Measurements from ENCODE around the gene TMBIM1.
"Not testable (repeated sequence)": the region's sequence is repeated elsewhere in the genome, so short reads cannot be mapped to it uniquely, and the experiment has no call there.

TMBIM1 gene

DNA sequence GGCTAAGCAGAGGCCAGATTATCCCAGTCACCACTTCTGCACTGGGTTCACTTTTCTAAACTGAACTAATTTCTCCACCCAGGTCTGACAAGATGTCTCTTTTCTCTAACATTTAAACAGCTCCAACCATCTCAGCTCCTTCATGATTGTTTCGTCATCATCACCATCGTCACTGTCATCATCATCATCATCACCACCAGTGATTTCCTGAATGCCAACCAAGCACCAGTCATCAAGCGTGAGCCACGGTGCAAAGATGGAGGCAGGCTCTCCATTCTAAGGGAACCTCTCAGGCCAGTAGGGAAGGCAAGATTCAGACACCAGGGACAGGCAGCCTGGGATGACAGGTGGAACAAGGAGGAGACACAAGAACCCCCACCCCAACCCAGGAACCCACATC is 25.5 kb upstream of the TMBIM1 start:
- no peaks in the 10 kb centered on the region for H3K9me2 ChIP-seq (replicated peaks; ENCODE audit: control insufficient read depth, low read length)
- no peak for TF ChIP-seq EZH2phosphoT487 (IDR thresholded peaks at IDR 0.05; ENCODE audit: borderline replicate concordance, low read length)
- TF ChIP-seq, protein P1, sequence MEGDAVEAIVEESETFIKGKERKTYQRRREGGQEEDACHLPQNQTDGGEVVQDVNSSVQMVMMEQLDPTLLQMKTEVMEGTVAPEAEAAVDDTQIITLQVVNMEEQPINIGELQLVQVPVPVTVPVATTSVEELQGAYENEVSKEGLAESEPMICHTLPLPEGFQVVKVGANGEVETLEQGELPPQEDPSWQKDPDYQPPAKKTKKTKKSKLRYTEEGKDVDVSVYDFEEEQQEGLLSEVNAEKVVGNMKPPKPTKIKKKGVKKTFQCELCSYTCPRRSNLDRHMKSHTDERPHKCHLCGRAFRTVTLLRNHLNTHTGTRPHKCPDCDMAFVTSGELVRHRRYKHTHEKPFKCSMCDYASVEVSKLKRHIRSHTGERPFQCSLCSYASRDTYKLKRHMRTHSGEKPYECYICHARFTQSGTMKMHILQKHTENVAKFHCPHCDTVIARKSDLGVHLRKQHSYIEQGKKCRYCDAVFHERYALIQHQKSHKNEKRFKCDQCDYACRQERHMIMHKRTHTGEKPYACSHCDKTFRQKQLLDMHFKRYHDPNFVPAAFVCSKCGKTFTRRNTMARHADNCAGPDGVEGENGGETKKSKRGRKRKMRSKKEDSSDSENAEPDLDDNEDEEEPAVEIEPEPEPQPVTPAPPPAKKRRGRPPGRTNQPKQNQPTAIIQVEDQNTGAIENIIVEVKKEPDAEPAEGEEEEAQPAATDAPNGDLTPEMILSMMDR (IDR thresholded peaks at IDR 0.05; ENCODE audit: low read depth, low read length, poor library complexity, severe bottlenecking), result no peak
- no peaks in the 10 kb centered on the region for H4K20me1 ChIP-seq (ENCODE audit: control insufficient read depth, insufficient read depth, low read depth, low read length)
- H3K79me2 ChIP-seq (ENCODE audit: control insufficient read depth, low read length), result no peaks in the 10 kb centered on the region
- H3K4me3 ChIP-seq (ENCODE audit: low read length), result no peak overlapping the region
- peaks cover 6% of the 10 kb centered on the region for H3F3A ChIP-seq (ENCODE audit: control insufficient read depth, insufficient read depth)
- H3K27ac ChIP-seq (ENCODE audit: low read depth, low read length), result no peak overlapping the region
- no peaks in the 10 kb centered on the region for H3K9me3 ChIP-seq (ENCODE audit: control insufficient read depth, insufficient read depth, low read length)
- H3K4me1 ChIP-seq (ENCODE audit: control insufficient read depth, low read length), result peaks cover 41% of the 10 kb centered on the region
- H3K36me3 ChIP-seq (ENCODE audit: control insufficient read depth, low read length), result no peaks in the 10 kb centered on the region
- no peak overlapping the region for H3K4me2 ChIP-seq (ENCODE audit: low read length)
- H3K27me3 ChIP-seq (ENCODE audit: control insufficient read depth, low read length), result no peaks in the 10 kb centered on the region

DNA sequence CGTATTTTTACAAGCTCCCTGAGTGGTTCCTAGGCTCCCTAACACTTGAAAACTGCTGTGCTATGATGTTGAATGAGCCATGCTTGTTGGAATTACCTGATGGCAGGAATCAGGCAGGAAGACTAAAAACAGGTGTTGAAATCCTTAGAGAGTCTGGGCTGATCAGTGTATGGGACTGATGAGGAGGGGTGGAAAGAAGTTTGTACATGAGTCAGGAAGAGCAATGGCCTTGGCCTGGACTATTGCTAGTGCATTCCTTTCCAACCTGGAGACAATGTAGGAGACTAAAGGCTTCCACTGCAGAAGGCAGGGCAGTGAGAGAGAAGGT is 25.0 kb upstream of the TMBIM1 start:
- no peak overlapping the region for H3K4me3 ChIP-seq (ENCODE audit: low read length)
- no peaks in the 10 kb centered on the region for H3K36me3 ChIP-seq (ENCODE audit: control insufficient read depth, low read length)
- H3K4me1 ChIP-seq (ENCODE audit: control insufficient read depth, low read length), result peaks cover 35% of the 10 kb centered on the region
- no peak overlapping the region for H3K4me2 ChIP-seq (ENCODE audit: low read length)
- H4K20me1 ChIP-seq (ENCODE audit: control insufficient read depth, insufficient read depth, low read depth, low read length), result no peaks in the 10 kb centered on the region
- no peaks in the 10 kb centered on the region for H3K9me2 ChIP-seq (replicated peaks; ENCODE audit: control insufficient read depth, low read length)
- no peaks in the 10 kb centered on the region for H3K27me3 ChIP-seq (ENCODE audit: control insufficient read depth, low read length)
- H3K27ac ChIP-seq (ENCODE audit: low read depth, low read length), result no peak overlapping the region
- H3K9me3 ChIP-seq (ENCODE audit: control insufficient read depth, insufficient read depth, low read length), result no peaks in the 10 kb centered on the region
- H3K79me2 ChIP-seq (ENCODE audit: control insufficient read depth, low read length), result no peaks in the 10 kb centered on the region
- peaks cover 6% of the 10 kb centered on the region for H3F3A ChIP-seq (ENCODE audit: control insufficient read depth, insufficient read depth)
- TF ChIP-seq, protein P1 (IDR thresholded peaks at IDR 0.05; ENCODE audit: low read depth, low read length, poor library complexity, severe bottlenecking), result no peak
- no peak for TF ChIP-seq EZH2phosphoT487 (IDR thresholded peaks at IDR 0.05; ENCODE audit: borderline replicate concordance, low read length)

DNA sequence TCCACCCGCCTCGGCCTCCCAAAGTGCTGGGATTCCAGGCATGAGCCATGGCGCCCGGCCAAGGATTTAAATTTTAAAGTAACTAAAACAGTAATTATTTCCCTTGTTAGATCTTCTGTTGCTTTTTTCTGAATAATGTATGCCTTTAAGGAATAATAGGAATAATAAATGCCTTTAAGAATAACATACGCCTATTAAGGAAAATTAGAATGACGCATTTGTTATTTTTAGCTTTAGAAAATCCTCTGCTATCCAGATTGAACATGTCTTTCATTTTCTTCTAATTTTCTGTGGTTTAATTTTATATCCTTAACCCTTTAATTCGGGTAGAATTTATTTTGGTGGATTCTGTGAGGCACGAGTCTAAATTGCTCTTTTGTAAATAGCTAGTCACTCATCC is 23.1 kb upstream of the TMBIM1 start:
- no peak overlapping the region for H3K4me2 ChIP-seq (ENCODE audit: low read length)
- no peaks in the 10 kb centered on the region for H3K27me3 ChIP-seq (ENCODE audit: control insufficient read depth, low read length)
- H3K27ac ChIP-seq (ENCODE audit: low read depth, low read length), result no peak overlapping the region
- H3K9me2 ChIP-seq (replicated peaks; ENCODE audit: control insufficient read depth, low read length), result no peaks in the 10 kb centered on the region
- no peak for TF ChIP-seq EZH2phosphoT487 (IDR thresholded peaks at IDR 0.05; ENCODE audit: borderline replicate concordance, low read length)
- TF ChIP-seq, protein P1 (IDR thresholded peaks at IDR 0.05; ENCODE audit: low read depth, low read length, poor library complexity, severe bottlenecking), result no peak
- H3K79me2 ChIP-seq (ENCODE audit: control insufficient read depth, low read length), result no peaks in the 10 kb centered on the region
- no peaks in the 10 kb centered on the region for H3K36me3 ChIP-seq (ENCODE audit: control insufficient read depth, low read length)
- peaks cover 16% of the 10 kb centered on the region for H3K4me1 ChIP-seq (ENCODE audit: control insufficient read depth, low read length)
- H4K20me1 ChIP-seq (ENCODE audit: control insufficient read depth, insufficient read depth, low read depth, low read length), result no peaks in the 10 kb centered on the region
- no peaks in the 10 kb centered on the region; the same call in 1 of the 2 replicates for H3F3A ChIP-seq (ENCODE audit: control insufficient read depth, insufficient read depth)
- H3K9me3 ChIP-seq (ENCODE audit: control insufficient read depth, insufficient read depth, low read length), result no peaks in the 10 kb centered on the region
- no peak overlapping the region for H3K4me3 ChIP-seq (ENCODE audit: low read length)

DNA sequence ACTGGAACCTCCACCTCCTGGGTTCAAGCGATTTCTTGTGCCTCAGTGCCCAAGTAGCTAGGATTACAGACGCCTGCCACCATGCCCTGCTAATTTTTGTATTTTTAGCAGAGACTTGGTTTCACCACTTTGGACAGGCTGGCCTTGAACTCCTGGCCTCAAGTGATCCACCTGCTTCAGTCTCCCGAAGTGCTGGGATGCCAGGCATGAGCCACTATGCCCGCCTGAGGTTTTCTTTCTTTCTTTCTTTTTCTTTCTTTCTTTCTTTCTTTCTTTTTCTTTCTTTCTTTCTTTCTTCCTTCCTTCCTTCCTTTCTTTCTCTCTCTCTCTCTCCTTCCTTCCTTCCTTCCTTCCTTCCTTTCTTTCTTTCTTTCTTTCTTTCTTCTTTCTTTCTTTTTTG is 22.5 kb upstream of the TMBIM1 start:
- H4K20me1 ChIP-seq (ENCODE audit: control insufficient read depth, insufficient read depth, low read depth, low read length); H3K9me2 ChIP-seq (replicated peaks; ENCODE audit: control insufficient read depth, low read length); H3K4me2 ChIP-seq (ENCODE audit: low read length); H3K79me2 ChIP-seq (ENCODE audit: control insufficient read depth, low read length); H3K9me3 ChIP-seq (ENCODE audit: control insufficient read depth, insufficient read depth, low read length); H3K36me3 ChIP-seq (ENCODE audit: control insufficient read depth, low read length); H3K27ac ChIP-seq (ENCODE audit: low read depth, low read length); H3K4me3 ChIP-seq (ENCODE audit: low read length); H3F3A ChIP-seq (ENCODE audit: control insufficient read depth, insufficient read depth); H3K27me3 ChIP-seq (ENCODE audit: control insufficient read depth, low read length): not testable (repeated sequence)
- H3K4me1 ChIP-seq (ENCODE audit: control insufficient read depth, low read length), result peaks cover 10% of the 10 kb centered on the region
